GM12878 (cell line): Measurements from ENCODE around the gene TRPM3. TPM values are rescaled to one million over a fixed set of nuclear protein-coding genes. Genes with fewer than 3 reads are reported as not detected.

Source experiments
- ATAC-seq: fragments of 200-7000 bp; cut with Tn5 transposase; 3 replicates; pipeline ENCODE4 v1.9.1; 2020; ENCODE audit warnings: mild to moderate bottlenecking, moderate library complexity
- BruUV-seq: library from RNA; stranded (reverse); fragments of 400-500 nt; replicated peaks from 2 replicates; lab custom pipeline; 2021; lab: Mats Ljungman, UMichigan
- CTCF ChIA-PET: fragments of 300-600 bp; sonication (Branson Sonifier 250); formaldehyde crosslinking; extraction: SDS; loops from one replicate; lab custom pipeline; 2021; ENCODE audit warnings: inconsistent platforms; lab: Yijun Ruan, JAX
- POLR2A ChIA-PET: fragments of 350-600 bp; formaldehyde crosslinking; extraction: SDS; loops from one replicate; lab custom pipeline; 2021; ENCODE audit warnings: inconsistent platforms; lab: Charles Lee
- RAD21 ChIA-PET: fragments of 300-600 bp; sonication (Branson Sonifier 250); formaldehyde crosslinking; loops from one replicate; lab custom pipeline; 2023; ENCODE audit warnings: antibody characterized with exemption; ENCODE audit not compliant: unreplicated experiment; lab: Charles Lee
- SMC1A ChIA-PET: fragments of 300-600 bp; sonication (Branson Sonifier 250); formaldehyde crosslinking; loops from one replicate; lab custom pipeline; 2023; ENCODE audit not compliant: unreplicated experiment, uncharacterized antibody; lab: Charles Lee
- DNase-seq: peaks from one replicate; pipeline ENCODE4 v3.0.0-alpha.2; 2011; ENCODE audit warnings: low read depth, low spot score
- FAIRE-seq: peaks from 3 replicates; lab custom pipeline; 2011; peaks lifted over from hg19 to GRCh38; lab: Jason Lieb, UNC
- H2AFZ ChIP-seq: 2 replicates; pipeline ENCODE4 v1.6.0; 2011; ENCODE audit warnings: low read depth, low read length, control low read depth; ENCODE audit not compliant: control insufficient read depth
- H3K27ac ChIP-seq: 2 replicates; pipeline ENCODE4 v1.5.1; 2011; ENCODE audit warnings: control low read depth; ENCODE audit not compliant: control insufficient read depth, insufficient read depth
- H3K27me3 ChIP-seq, 2 experiments: replicated peaks in 1 of 2; 2 replicates each; pipeline versions ENCODE4 v1.6.0 to v1.6.1; 2011; ENCODE audit warnings: low read length in 1 of 2; ENCODE audit not compliant: control insufficient read depth in 2 of 2, insufficient read depth in 2 of 2
- H3K36me3 ChIP-seq, 2 experiments: 2 replicates each; pipeline ENCODE4 v1.5.1; 2011; ENCODE audit warnings: low read length in 1 of 2; ENCODE audit not compliant: control insufficient read depth in 2 of 2, insufficient read depth in 2 of 2
- H3K4me1 ChIP-seq: 2 replicates; pipeline ENCODE4 v1.6.1; 2011; ENCODE audit warnings: mild to moderate bottlenecking, low read length, moderate library complexity, mixed read lengths; ENCODE audit not compliant: control insufficient read depth, insufficient read depth
- H3K4me2 ChIP-seq: 2 replicates; pipeline ENCODE4 v1.6.0; 2011; ENCODE audit warnings: control low read depth; ENCODE audit not compliant: control insufficient read depth, insufficient read depth
- H3K4me3 ChIP-seq: fragments of 200-600 bp; sonication (generic); 2 replicates; pipeline ENCODE4 v1.5.1; 2016
- H3K79me2 ChIP-seq: 2 replicates; pipeline ENCODE4 v1.6.0; 2011; ENCODE audit warnings: low read length; ENCODE audit not compliant: control insufficient read depth, insufficient read depth
- H3K9ac ChIP-seq: 2 replicates; pipeline ENCODE4 v1.8.0; 2011; ENCODE audit warnings: low read length, control low read depth, mixed read lengths; ENCODE audit not compliant: control insufficient read depth, insufficient read depth
- H3K9me3 ChIP-seq: replicated peaks from 3 replicates; pipeline ENCODE4 v1.5.1; 2011; ENCODE audit warnings: mild to moderate bottlenecking, low read length; ENCODE audit not compliant: control insufficient read depth, insufficient read depth
- H4K20me1 ChIP-seq: 2 replicates; pipeline ENCODE4 v1.6.0; 2011; ENCODE audit not compliant: control insufficient read depth, insufficient read depth
- DPF2 ChIP-seq: fragments of 450-650 bp; IDR thresholded peaks from 2 replicates; pipeline ENCODE4 v1.6.1; 2017; ENCODE audit warnings: mild to moderate bottlenecking
- ELK1 ChIP-seq: IDR thresholded peaks from 2 replicates; pipeline ENCODE4 v1.6.1; 2012; ENCODE audit warnings: low read depth, low read length, improper control_type of control experiment
- HCFC1 ChIP-seq: fragments of 150-350 bp; IDR thresholded peaks from 2 replicates; pipeline ENCODE4 v1.6.1; 2014; ENCODE audit warnings: low read length
- MAX ChIP-seq: IDR thresholded peaks from 2 replicates; pipeline ENCODE4 v1.6.1; 2012; ENCODE audit warnings: low read depth, low read length, improper control_type of control experiment
- MLLT1 ChIP-seq: fragments of 450-650 bp; IDR thresholded peaks from 2 replicates; pipeline ENCODE4 v1.6.1; 2016; ENCODE audit warnings: mild to moderate bottlenecking
- STAT1 ChIP-seq: fragments of 450-650 bp; conservative IDR thresholded peaks from 2 replicates; pipeline ENCODE4 v1.6.1; 2014; ENCODE audit warnings: antibody characterized with exemption, mild to moderate bottlenecking
- ZNF24 ChIP-seq: fragments of 450-650 bp; IDR thresholded peaks from 2 replicates; pipeline ENCODE4 v1.6.1; 2017; ENCODE audit warnings: antibody characterized with exemption, mild to moderate bottlenecking
- in situ Hi-C: fragments of 300-500 bp; cut with MboI; formaldehyde crosslinking; loops from 9 replicates; pipeline ENCODE4 v1.14.3; 2018; ENCODE audit warnings: mixed read lengths
- intact Hi-C: fragments of 100-400 bp; cut with micrococcal nuclease; formaldehyde crosslinking; loops from one replicate; pipeline ENCODE4 v1.14.2; 2022; ENCODE audit not compliant: unreplicated experiment
- polyA plus RNA-seq, 11 experiments: library from polyadenylated mRNA; depleted of rRNA in 4 of 11; unstranded in 6 of 11; stranded (reverse) in 5 of 11; fragments of >200 nt; fragmentation: Nextera tagmentation in 4 of 11; fragmentation: Illumina TruSeq in 1 of 11; extraction: Ambion mirVana in 4 of 11; extraction: Trizol in 1 of 11; gene quantifications; 1 replicate in 1 of 11; 2 replicates in 10 of 11; pipeline versions ENCODE4 v1.2.1 to v1.2.3, GENCODE V29; 2011 to 2016; ENCODE audit warnings: inconsistent platforms in 2 of 11, missing spikeins in 2 of 11, low read depth in 1 of 11
- total RNA-seq, 4 experiments: library from RNA; depleted of rRNA in 3 of 4; stranded (reverse); fragments of >200 nt in 3 of 4; fragmentation: Illumina TruSeq in 1 of 4; extraction: Trizol in 1 of 4; gene quantifications; 2 replicates each; pipeline versions ENCODE4 v1.2.1 to v1.2.3, GENCODE V29; 2013 to 2021

TRPM3 gene
- total and polyA plus RNA-seq, 10 of the 15 experiments (the other 5 are each of a cell fraction or from before 2014, with no cell fraction given): not detected

GRCh38 chr9:70688704-70689103 is 432.7 kb downstream of the TRPM3 start:
- RAD21 ChIA-PET: no interaction called here
- no peak for TF ChIP-seq MAX
- TF ChIP-seq STAT1: no peak
- TF ChIP-seq HCFC1: no peak
- no peak for TF ChIP-seq MLLT1
- no peak for TF ChIP-seq DPF2
- TF ChIP-seq ZNF24: no peak
- no peak for TF ChIP-seq ELK1
- CTCF ChIA-PET: no interaction called here

More at GRCh38 chr9:70688704-70689103, 432.7 kb downstream of the TRPM3 start:
- Histone ChIP-seq H2AFZ (no peak overlapping the region), H3K27me3 (no peaks in the 10 kb centered on the region), H3K36me3 (no peaks in the 10 kb centered on the region), H3K79me2 (no peaks in the 10 kb centered on the region), H3K4me1 (no peaks in the 10 kb centered on the region), H3K4me3 (no peak overlapping the region), H3K27ac (no peak overlapping the region), H3K9ac (no peak overlapping the region), H4K20me1 (no peaks in the 10 kb centered on the region), H3K9me3 (no peaks in the 10 kb centered on the region), H3K4me2 (no peak overlapping the region)
- ChIA-PET SMC1A (no interaction called here), POLR2A (no interaction called here)
- no TSS peak for BruUV-seq
- intact Hi-C loops: no loop called here
- no peak for FAIRE-seq
- ATAC-seq: no peak
- in situ Hi-C loops: no loop called here
- no peak for DNase-seq
